ENCODE data around the gene M1AP. TPM values are rescaled to one million over a fixed set of nuclear protein-coding genes. Genes with fewer than 3 reads are reported as not detected.

M1AP gene
- total and polyA plus RNA-seq, 4 donors = 0.77 to 1.2 (median 0.88) TPM

DNA sequence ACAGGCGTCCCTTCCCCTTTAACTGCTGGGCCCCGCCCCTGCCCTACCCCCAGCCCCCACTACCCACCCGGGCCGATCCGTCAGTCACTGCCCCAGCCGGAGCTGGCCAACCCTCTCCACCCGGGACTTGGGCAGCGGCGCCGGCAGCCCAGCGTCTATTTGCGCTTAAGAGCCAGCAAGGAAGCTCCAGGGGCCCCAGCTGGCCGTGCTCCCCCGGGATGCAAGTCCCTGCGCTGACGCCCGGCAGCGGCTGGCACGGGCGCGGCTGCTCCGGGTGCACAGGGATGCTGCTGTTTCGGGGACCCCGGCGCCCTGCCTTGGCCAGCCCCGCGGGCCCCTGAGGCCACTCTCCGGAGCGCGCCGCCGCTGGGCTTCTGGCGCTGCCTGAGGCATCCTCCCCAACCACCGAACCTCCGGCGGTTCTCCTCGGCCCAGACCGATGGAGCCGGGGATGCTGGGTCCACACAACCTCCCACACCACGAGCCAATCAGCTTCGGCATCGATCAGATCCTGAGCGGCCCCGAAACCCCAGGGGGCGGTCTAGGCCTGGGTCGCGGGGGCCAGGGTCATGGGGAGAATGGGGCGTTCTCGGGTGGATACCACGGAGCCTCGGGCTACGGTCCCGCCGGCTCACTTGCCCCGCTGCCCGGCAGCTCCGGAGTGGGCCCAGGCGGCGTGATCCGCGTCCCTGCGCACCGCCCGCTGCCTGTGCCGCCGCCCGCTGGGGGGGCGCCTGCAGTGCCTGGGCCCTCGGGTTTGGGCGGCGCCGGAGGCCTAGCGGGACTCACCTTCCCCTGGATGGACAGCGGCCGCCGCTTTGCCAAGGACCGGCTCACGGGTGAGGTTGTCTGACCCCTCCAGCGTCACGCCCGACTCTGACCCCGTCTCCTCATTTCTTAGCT is 133.5 kb downstream of the M1AP start, which contains the start of gene TLX2:
Gene TLX2, plus strand, starts transcription at position 83 of the 903 bp plus-strand sequence. Its CDS starts 357 bp downstream, at position 440.
- peaks cover 0 to 21% (median 0%) of the 10 kb centered on the region in 5 donors for H3K4me1 ChIP-seq (ENCODE audit: control insufficient read depth in 5 of 5, insufficient read depth in 5 of 5, low read length in 5 of 5)
- H3K9ac ChIP-seq (ENCODE audit: insufficient read depth in 1 of 2, low read length in 2 of 2) = no peak within 1 kb of the TSS
- no peak within 1 kb of the TSS for H3K27ac ChIP-seq (ENCODE audit: low read depth in 1 of 2, low read length in 1 of 2)
- H3K9me3 ChIP-seq (ENCODE audit: control insufficient read depth in 4 of 4, insufficient read depth in 3 of 4, low read length in 3 of 4) = peaks cover 0 to 14% (median 0%) of the 10 kb centered on the region in 4 donors
- H3K27me3 ChIP-seq (ENCODE audit: control insufficient read depth in 3 of 3, insufficient read depth in 3 of 3, low read length in 2 of 3) = peaks cover 9 to 86% (median 83%) of the 10 kb centered on the region in 3 donors
- TF ChIP-seq, protein P1, sequence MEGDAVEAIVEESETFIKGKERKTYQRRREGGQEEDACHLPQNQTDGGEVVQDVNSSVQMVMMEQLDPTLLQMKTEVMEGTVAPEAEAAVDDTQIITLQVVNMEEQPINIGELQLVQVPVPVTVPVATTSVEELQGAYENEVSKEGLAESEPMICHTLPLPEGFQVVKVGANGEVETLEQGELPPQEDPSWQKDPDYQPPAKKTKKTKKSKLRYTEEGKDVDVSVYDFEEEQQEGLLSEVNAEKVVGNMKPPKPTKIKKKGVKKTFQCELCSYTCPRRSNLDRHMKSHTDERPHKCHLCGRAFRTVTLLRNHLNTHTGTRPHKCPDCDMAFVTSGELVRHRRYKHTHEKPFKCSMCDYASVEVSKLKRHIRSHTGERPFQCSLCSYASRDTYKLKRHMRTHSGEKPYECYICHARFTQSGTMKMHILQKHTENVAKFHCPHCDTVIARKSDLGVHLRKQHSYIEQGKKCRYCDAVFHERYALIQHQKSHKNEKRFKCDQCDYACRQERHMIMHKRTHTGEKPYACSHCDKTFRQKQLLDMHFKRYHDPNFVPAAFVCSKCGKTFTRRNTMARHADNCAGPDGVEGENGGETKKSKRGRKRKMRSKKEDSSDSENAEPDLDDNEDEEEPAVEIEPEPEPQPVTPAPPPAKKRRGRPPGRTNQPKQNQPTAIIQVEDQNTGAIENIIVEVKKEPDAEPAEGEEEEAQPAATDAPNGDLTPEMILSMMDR (IDR thresholded peaks at IDR 0.05; ENCODE audit: control extremely low read depth, extremely low read depth) = no peak
- no peak within 1 kb of the TSS for H3K4me3 ChIP-seq
- H3K36me3 ChIP-seq (ENCODE audit: control insufficient read depth in 4 of 4, insufficient read depth in 4 of 4, low read length in 4 of 4) = no peaks in the 10 kb centered on the region
- WGBS, 2 donors = 3 to 4% methylated on average over 77 to 82 of the region's 82 CpGs
- DNase-seq = peak; percentile 16 to 35 (median 24)
- no peak for ATAC-seq (ENCODE audit: insufficient read depth, low FRiP score)

DNA sequence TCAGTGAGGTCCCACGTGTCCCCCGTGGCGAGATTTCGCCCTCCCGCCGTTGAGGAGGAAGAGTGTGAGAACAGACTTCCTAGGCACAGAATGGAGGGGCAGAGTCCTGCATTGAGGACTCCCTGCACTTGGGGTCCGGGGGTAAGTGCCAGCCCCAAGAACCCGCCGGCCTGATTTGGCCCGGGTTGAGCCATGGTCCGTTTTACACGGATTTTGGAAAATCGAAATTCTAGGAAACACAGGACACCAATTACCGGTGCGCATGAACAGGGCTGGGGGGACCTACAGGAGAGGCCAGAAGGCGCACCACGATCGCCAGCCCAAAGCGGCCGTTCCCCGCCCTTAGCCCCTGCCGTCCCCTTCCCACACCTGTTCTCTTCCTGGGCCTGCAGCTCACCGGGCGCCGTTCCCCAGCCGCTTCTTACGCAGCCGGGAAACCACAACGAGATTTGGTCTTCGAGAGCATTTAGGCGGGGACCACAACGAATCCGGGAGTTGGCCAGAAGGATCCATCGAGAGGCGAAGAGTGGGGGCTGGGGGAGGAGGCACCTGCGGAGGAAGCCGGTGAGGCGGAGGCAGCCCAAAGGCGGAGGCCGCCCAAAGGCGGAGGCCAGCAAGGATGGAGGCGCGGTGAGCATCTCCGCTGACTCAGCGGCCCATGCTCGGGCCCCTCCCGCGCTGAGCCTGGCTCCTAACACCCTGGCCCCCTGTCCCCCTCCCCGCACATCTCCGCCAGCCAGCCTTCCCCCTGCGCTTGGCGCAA is 134.3 kb downstream of the M1AP start:
- Histone ChIP-seq H3K9me3 (ENCODE audit: control insufficient read depth in 4 of 4, insufficient read depth in 3 of 4, low read length in 3 of 4) (peaks cover 0 to 14% (median 0%) of the 10 kb centered on the region in 4 donors), H3K4me1 (ENCODE audit: control insufficient read depth in 5 of 5, insufficient read depth in 5 of 5, low read length in 5 of 5) (peaks cover 0 to 21% (median 0%) of the 10 kb centered on the region in 5 donors), H3K27me3 (ENCODE audit: control insufficient read depth in 3 of 3, insufficient read depth in 3 of 3, low read length in 2 of 3) (peaks cover 7 to 81% (median 80%) of the 10 kb centered on the region in 3 donors), H3K4me3 (no peak overlapping the region), H3K9ac (ENCODE audit: insufficient read depth in 1 of 2, low read length in 2 of 2) (no peak overlapping the region), H3K27ac (ENCODE audit: low read depth in 1 of 2, low read length in 1 of 2) (no peak overlapping the region), H3K36me3 (ENCODE audit: control insufficient read depth in 4 of 4, insufficient read depth in 4 of 4, low read length in 4 of 4) (no peaks in the 10 kb centered on the region)
- WGBS, 2 donors = 6 to 8% methylated on average over 47 to 52 of the region's 52 CpGs
- no peak for ATAC-seq (ENCODE audit: insufficient read depth, low FRiP score)
- DNase-seq = peak in 2 of 3 donors; percentile 24 to 26
- TF ChIP-seq, protein P1 (IDR thresholded peaks at IDR 0.05; ENCODE audit: control extremely low read depth, extremely low read depth) = no peak

DNA sequence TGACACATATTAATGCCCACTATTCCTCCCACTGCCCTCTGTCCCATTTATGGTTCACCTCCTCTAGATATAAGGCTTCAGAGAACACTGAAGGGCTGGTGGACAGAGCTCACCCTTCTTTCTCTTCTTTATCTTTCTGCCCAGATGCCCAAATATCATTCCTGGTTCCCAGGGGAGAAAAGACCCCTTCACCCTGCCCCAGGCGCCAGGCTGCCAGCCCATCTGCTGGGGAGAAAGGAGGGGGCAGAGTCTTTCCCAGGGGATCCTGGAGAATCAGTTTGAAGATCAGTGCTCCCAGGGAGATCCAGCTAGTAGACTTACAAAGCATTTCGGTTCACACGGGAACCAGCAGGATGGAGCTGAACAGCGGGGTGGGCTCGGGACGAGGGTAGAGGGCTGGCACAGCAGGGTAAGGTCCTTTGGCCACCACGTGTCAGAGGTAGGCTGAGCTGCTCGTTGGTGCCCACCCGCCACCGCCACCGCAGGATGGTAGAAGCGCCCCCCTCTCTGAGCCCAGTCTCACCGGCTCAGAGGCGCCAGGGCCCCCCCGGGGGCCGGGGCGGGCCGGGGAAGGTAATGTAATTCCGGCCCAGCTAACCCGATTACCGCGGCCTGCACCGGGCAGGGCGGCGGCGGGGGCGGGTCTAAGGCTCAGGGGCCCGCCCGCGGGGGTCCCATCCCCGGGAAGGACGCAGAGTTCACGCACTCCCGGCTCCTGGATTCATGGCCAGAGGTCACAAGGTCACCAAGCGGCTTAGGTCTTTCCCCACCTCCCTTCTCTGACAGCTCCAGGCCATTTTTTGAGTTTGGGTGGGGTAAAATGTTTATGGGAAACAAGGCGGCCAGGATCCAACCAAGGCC is 135.2 kb downstream of the M1AP start:
- Histone ChIP-seq H3K4me3 (no peak overlapping the region), H3K9ac (ENCODE audit: insufficient read depth in 1 of 2, low read length in 2 of 2) (no peak overlapping the region), H3K27ac (ENCODE audit: low read depth in 1 of 2, low read length in 1 of 2) (no peak overlapping the region), H3K27me3 (ENCODE audit: control insufficient read depth in 3 of 3, insufficient read depth in 3 of 3, low read length in 2 of 3) (peaks cover 6 to 78% (median 77%) of the 10 kb centered on the region in 3 donors), H3K36me3 (ENCODE audit: control insufficient read depth in 4 of 4, insufficient read depth in 4 of 4, low read length in 4 of 4) (no peaks in the 10 kb centered on the region), H3K9me3 (ENCODE audit: control insufficient read depth in 4 of 4, insufficient read depth in 3 of 4, low read length in 3 of 4) (peaks cover 0 to 14% (median 0%) of the 10 kb centered on the region in 4 donors), H3K4me1 (ENCODE audit: control insufficient read depth in 5 of 5, insufficient read depth in 5 of 5, low read length in 5 of 5) (peaks cover 0 to 24% (median 7%) of the 10 kb centered on the region in 5 donors)
- ATAC-seq (ENCODE audit: insufficient read depth, low FRiP score) (no peak), DNase-seq (no peak)
- WGBS, 2 donors = 8 to 14% methylated on average over 34 to 36 of the region's 36 CpGs
- TF ChIP-seq, protein P1 (IDR thresholded peaks at IDR 0.05; ENCODE audit: control extremely low read depth, extremely low read depth) = no peak

All from lung (tissue), 12 donors.